NT2/D1 (cell line): ENCODE measurements around the gene TRIM75.

Experiments used
- DNase-seq: peaks from one replicate; pipeline ENCODE4 v3.0.0-alpha.2; 2011; ENCODE audit warnings: low read depth, low spot score
- H3K27me3 ChIP-seq: 2 replicates; pipeline ENCODE4 v1.6.0; 2011; ENCODE audit warnings: mild to moderate bottlenecking; ENCODE audit not compliant: insufficient read length, insufficient read depth
- H3K36me3 ChIP-seq: 2 replicates; pipeline ENCODE4 v1.6.1; 2011; ENCODE audit warnings: mild to moderate bottlenecking, low read length, mixed read lengths; ENCODE audit not compliant: insufficient read depth, insufficient read length
- H3K4me1 ChIP-seq: 2 replicates; pipeline ENCODE4 v1.5.1; 2011; ENCODE audit not compliant: insufficient read depth, insufficient read length
- H3K4me3 ChIP-seq: 2 replicates; pipeline ENCODE4 v1.5.1; 2011; ENCODE audit warnings: low read depth; ENCODE audit not compliant: insufficient read length
- H3K9ac ChIP-seq: 2 replicates; pipeline ENCODE4 v1.6.0; 2011; ENCODE audit warnings: low read depth; ENCODE audit not compliant: insufficient read length
- H3K9me3 ChIP-seq: 2 replicates; pipeline ENCODE4 v1.5.1; 2011; ENCODE audit warnings: mild to moderate bottlenecking, low read length; ENCODE audit not compliant: insufficient read depth
- SUZ12 ChIP-seq: IDR thresholded peaks from 2 replicates; pipeline ENCODE4 v1.6.1; 2011; ENCODE audit not compliant: insufficient read length, insufficient read depth; ENCODE audit errors: extremely low read depth
- YY1 ChIP-seq: IDR thresholded peaks from 2 replicates; pipeline ENCODE4 v1.6.1; 2011; ENCODE audit not compliant: insufficient read length, insufficient read depth
- ZNF274 ChIP-seq: IDR thresholded peaks from 2 replicates; pipeline ENCODE4 v1.6.1; 2011; ENCODE audit warnings: mild to moderate bottlenecking, low read depth, low read length

TRIM75 gene

GRCh38 chr4:165101641-165102040, 48.0 kb downstream of the TRIM75 start:
- DNase-seq, result no peak
- Histone ChIP-seq H3K9me3 (no peaks in the 10 kb centered on the region), H3K9ac (no peak overlapping the region), H3K4me3 (no peak overlapping the region), H3K4me1 (no peaks in the 10 kb centered on the region), H3K36me3 (peaks cover 18% of the 10 kb centered on the region), H3K27me3 (no peaks in the 10 kb centered on the region)
- TF ChIP-seq SUZ12, result no peak
- no peak for TF ChIP-seq YY1
- TF ChIP-seq ZNF274, result no peak

GRCh38 chr4:165106518-165106917, 52.9 kb downstream of the TRIM75 start:
- no peak for DNase-seq
- TF ChIP-seq YY1 (no peak), ZNF274 (no peak), SUZ12 (no peak)
- Histone ChIP-seq H3K9me3 (no peaks in the 10 kb centered on the region), H3K4me3 (no peak overlapping the region), H3K4me1 (no peaks in the 10 kb centered on the region), H3K36me3 (peaks cover 10% of the 10 kb centered on the region), H3K9ac (no peak overlapping the region), H3K27me3 (no peaks in the 10 kb centered on the region)
